RWPE1 (cell line): ENCODE measurements around the gene SMIM29.
"Not testable (repeated sequence)": the region's sequence is repeated elsewhere in the genome, so short reads cannot be mapped to it uniquely, and the experiment has no call there.

Source experiments
- CTCF ChIA-PET: fragments of 350-600 bp; sonication (Branson Sonifier 250); formaldehyde crosslinking; extraction: SDS; loops from one replicate; lab custom pipeline; 2021; lab: Yijun Ruan, JAX
- POLR2A ChIA-PET: fragments of 400-600 bp; formaldehyde crosslinking; extraction: SDS; loops from one replicate; lab custom pipeline; 2020; ENCODE audit warnings: antibody characterized with exemption; ENCODE audit not compliant: low non-redundant PET; lab: Yijun Ruan, JAX
- DNase-seq: peaks from one replicate; pipeline ENCODE4 v3.0.0; 2012; ENCODE audit warnings: low spot score
- H3K27ac ChIP-seq: fragments of 450-650 bp; 2 replicates; pipeline ENCODE4 v1.5.1; 2017
- TF ChIP-seq, protein P1 (sequence below): fragments of 450-650 bp; conservative IDR thresholded peaks from 2 replicates; pipeline ENCODE4 v1.5.1; 2017; ENCODE audit warnings: low read depth, mild to moderate bottlenecking

SMIM29 gene

GRCh38 chr6:34276191-34276590, 27.4 kb upstream of the SMIM29 start:
- ChIA-PET CTCF (interaction anchor here (0.6 kb wide), 1 partner anchor 137 kb away, joined by 6 read pairs; no protein-coding TSS in a partner anchor), POLR2A (no interaction called here)
- no peak for DNase-seq
- H3K27ac ChIP-seq: no peak overlapping the region
- TF ChIP-seq, protein P1, sequence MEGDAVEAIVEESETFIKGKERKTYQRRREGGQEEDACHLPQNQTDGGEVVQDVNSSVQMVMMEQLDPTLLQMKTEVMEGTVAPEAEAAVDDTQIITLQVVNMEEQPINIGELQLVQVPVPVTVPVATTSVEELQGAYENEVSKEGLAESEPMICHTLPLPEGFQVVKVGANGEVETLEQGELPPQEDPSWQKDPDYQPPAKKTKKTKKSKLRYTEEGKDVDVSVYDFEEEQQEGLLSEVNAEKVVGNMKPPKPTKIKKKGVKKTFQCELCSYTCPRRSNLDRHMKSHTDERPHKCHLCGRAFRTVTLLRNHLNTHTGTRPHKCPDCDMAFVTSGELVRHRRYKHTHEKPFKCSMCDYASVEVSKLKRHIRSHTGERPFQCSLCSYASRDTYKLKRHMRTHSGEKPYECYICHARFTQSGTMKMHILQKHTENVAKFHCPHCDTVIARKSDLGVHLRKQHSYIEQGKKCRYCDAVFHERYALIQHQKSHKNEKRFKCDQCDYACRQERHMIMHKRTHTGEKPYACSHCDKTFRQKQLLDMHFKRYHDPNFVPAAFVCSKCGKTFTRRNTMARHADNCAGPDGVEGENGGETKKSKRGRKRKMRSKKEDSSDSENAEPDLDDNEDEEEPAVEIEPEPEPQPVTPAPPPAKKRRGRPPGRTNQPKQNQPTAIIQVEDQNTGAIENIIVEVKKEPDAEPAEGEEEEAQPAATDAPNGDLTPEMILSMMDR: no peak

DNA sequence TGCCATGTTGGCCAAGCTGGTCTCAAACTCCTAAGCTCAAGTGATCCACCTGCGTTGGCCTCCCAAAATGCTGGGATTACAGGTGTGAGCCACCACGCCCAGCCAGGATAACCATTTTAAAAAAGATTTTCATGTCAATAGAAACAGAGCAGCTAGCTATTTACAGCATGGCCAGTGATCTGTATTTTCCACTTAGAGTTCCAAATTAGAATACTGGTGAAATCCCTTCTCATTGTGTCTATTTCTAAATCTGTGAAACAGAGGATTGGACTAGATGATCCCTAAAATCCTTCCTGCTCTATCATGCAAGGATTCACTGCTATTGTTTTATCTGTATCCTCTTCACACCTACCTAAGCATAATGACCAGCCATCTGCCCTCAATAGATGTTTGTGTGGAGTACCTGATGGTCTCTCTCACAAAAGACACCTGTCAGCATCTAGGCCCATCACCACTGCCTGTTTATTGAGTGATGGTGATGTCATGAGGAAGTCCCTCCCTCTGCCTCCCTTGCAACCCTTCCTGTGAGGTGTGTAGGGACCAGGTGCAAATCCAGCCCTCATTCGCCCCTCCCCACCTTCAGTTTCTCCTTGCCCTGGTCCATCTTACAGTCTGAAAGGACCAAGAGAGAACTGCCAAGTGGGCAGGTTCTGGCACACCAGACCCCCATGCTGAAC, 26.5 kb upstream of the SMIM29 start:
- TF ChIP-seq, protein P1: no peak
- H3K27ac ChIP-seq: no peak overlapping the region
- DNase-seq: no peak
- ChIA-PET CTCF (interaction anchor here (0.9 kb wide), 1 partner anchor 10 kb away, joined by 3 read pairs; no protein-coding TSS in a partner anchor), POLR2A (no interaction called here)

GRCh38 chr6:34274129-34274528, 25.3 kb upstream of the SMIM29 start:
- TF ChIP-seq, protein P1: no peak
- CTCF ChIA-PET: interaction anchor here (0.6 kb wide), 1 partner anchor 78 kb away, joined by 3 read pairs; no protein-coding TSS in a partner anchor
- H3K27ac ChIP-seq: no peak overlapping the region
- no peak for DNase-seq
- POLR2A ChIA-PET: no interaction called here

GRCh38 chr6:34273242-34273805, 24.5 kb upstream of the SMIM29 start:
- ChIA-PET POLR2A (interaction anchor here (0.7 kb wide), 1 partner anchor 38 kb away, joined by 3 read pairs; no protein-coding TSS in a partner anchor), CTCF (no interaction called here)
- TF ChIP-seq, protein P1: no peak
- no peak for DNase-seq
- H3K27ac ChIP-seq: no peak overlapping the region

- TF ChIP-seq, protein P1: no peak
- ChIA-PET CTCF (interaction anchor here (0.6 kb wide), 1 partner anchor 76 kb away, joined by 3 read pairs; no protein-coding TSS in a partner anchor), POLR2A (no interaction called here)
- no peak for DNase-seq
- H3K27ac ChIP-seq: no peak overlapping the region
Measured at GRCh38 chr6:34272013-34272926, 23.5 kb upstream of the SMIM29 start.

DNA sequence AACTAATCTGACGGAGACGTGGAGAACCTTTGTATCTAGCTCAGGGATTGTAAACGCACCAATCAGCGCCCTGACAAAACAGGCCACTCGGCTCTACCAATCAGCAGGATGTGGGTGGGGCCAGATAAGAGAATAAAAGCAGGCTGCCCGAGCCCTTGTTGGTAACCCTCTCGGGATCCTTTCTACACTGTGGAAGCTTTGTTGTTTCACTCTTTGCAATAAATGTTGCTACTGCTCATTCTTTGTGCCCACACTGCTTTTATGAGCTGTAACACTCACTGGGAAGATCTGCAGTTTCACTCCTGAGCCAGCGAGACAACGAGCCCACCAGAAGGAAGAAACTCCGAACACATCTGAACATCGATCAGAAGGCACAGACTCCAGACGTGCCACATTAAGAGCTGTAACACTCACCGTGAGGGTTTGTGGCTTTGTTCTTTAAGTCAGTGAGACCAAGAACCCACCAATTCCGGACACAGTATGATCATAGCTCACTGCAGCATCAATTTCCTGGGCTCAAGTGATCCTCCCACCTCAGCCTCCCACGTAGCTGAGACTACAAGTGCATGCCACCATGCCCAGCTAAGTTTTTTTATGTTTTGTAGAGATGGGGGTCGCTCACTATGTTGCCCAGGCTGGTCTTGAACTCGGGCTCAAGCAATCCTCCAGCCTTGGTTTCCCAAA, 21.0 kb upstream of the SMIM29 start:
- CTCF ChIA-PET: interaction anchor here (0.6 kb wide), 1 partner anchor 113 kb away, joined by 3 read pairs; no protein-coding TSS in a partner anchor
- POLR2A ChIA-PET, DNase-seq, H3K27ac ChIP-seq: not testable (repeated sequence)

- POLR2A ChIA-PET, H3K27ac ChIP-seq, DNase-seq: not testable (repeated sequence)
- CTCF ChIA-PET: interaction anchor here (0.6 kb wide), 1 partner anchor 114 kb away, joined by 3 read pairs; no protein-coding TSS in a partner anchor
Measured at GRCh38 chr6:34269132-34269531, 20.3 kb upstream of the SMIM29 start.
